HG03159 (cell line): Measurements from ENCODE around the gene KHDC4.

Experiments
- ATAC-seq: cut with Tn5 transposase; IDR thresholded peaks from one replicate; pipeline ENCODE4 v1.9.1; 2021; ENCODE audit warnings: mild to moderate bottlenecking, moderate library complexity; ENCODE audit not compliant: unreplicated experiment

Gene KHDC4

DNA sequence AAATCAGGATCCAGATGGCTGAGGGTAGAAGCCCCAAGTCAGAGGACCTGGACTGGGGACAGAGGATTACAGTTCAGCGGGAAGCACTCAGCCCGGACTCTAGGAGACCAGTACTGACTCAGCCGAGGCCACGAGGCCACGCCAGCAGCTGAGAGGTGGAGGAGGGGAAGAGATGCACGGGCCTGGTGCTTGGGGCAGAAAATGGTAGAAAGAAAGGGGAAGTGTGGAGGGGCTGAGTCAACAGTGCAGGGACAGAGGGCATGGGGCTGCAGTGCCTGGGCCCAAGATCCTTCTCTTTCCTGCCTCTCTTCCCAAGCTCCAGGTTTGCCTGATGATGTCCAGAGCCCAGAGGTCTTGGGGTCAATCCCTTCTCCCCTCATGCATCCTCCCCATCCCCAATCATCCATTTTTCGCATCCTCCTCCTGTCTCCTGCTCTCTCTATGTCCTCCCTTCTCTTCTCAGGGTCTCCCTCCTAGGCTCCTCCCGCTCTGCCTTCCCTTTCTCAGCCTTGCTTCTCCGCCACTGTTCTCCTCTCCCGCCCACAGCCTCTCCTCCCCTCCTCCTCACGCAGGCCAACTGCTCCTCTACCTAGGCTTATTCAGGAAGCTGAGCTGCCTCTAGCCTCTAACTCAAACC is 36.4 kb upstream of the KHDC4 start:
- ATAC-seq = peak; percentile 80

DNA sequence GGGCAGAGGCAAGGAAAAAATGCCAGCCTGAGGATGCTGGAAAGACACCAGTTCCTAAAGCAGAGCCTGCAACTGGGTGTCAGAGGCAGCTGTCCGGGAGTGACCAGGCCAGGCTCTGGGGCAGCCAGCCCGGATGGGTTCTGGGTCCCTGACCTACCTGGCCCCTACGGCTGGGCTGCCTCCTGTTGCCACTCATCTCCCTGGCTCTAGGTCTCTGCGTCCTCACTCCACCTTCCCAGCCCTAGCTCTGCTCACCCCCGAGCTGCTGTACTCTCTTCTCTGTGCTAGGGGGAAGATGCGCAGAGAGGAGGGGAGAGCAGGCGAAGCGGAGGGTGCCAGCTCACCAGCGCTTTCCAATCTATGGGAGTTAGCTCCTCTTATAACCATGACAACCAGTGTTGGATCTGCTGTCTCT is 35.2 kb upstream of the KHDC4 start:
- ATAC-seq = no peak

- no peak for ATAC-seq
Observed at GRCh38 chr1:155968670-155969069, 34.5 kb upstream of the KHDC4 start.

DNA sequence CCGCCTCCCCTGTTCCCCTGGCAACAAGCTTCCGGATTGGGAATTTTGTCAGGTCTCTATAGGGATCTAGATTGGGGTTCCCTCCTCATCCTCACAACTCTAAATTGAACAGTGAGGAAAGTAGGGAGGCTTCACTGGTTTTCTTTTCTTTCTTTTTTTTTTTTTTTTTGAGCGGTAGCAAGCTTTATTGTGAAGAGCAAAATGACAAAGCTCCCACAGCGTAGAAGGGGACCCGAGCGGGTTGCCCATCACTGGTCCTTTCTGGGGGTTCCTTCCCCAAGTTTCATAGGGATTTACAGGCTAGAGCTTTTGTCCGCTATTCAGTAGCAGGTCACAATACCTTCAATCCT is 33.8 kb upstream of the KHDC4 start:
- ATAC-seq = no peak

GRCh38 chr1:155967341-155968050 is 33.3 kb upstream of the KHDC4 start:
- no peak for ATAC-seq

GRCh38 chr1:155966750-155967149 is 32.5 kb upstream of the KHDC4 start:
- no peak for ATAC-seq

DNA sequence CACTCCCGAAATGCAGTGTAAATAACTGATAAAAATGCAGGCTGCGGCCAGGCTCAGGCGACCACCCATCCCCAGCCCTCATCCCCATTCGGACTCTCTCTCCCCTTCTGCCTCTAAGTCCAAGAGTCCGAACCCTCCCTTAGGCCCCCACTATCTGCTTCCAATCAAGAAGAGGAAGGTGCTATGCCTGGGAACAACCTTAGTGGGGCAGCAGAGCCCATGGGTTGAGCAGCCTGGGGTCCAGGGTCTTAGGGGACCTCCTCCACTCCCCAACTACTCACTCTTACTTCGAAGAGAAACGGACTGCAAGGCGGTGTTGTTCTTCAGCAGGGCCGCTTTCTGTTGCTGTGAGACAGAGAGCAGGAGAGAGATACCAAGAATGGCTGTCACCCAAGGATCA is 31.9 kb upstream of the KHDC4 start:
- ATAC-seq = no peak

GRCh38 chr1:155964193-155964592 is 30.0 kb upstream of the KHDC4 start:
- ATAC-seq = no peak

DNA sequence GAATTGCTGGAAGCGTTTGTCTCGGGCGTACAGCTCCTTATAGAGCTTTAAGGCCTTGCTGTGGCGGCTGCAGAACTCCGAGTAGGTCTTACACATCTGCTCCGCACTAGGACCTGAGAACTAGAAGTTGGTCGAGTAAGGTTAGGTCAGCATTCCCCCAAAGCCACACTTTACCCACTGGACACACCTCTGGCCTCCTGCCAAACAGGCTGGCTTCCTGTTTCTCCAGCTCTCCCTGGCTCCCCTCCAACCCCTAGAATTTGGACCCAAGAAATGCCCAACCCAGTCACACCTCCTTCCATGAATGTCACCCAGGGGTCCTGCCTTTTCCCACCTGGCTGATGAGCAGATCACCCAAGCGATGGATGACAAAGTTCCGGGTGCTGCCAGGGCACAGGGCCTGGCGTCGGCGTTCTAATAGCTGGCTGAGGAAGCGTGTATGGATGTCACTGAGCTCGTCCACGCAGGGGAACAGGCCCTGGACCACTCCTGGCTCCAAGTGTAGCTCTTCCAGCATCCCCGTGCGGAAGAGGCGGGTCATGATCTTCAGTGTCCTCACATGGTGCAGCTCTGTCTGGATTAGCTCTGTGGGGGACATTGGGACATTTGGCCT is 28.5 kb upstream of the KHDC4 start:
- ATAC-seq = no peak

DNA sequence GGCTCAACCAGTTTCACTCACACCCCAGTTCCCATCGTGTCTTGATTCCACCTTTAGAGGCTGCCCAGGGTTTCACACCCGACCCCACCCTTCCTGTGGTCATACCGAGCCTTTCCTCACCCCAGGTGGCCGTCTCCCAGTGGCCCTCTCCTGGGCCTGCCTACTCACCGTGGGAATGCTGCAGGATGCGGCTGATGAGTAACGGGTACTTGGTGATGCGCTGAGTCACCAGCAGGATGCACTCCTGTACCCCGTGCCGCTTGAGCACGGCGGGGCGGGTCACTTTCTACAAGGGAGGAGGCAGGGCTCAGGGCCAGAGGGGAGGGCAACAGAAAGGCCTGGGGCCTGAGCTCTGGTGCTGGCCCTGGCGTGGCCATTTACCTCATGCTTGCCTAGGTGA is 27.7 kb upstream of the KHDC4 start:
- no peak for ATAC-seq

DNA sequence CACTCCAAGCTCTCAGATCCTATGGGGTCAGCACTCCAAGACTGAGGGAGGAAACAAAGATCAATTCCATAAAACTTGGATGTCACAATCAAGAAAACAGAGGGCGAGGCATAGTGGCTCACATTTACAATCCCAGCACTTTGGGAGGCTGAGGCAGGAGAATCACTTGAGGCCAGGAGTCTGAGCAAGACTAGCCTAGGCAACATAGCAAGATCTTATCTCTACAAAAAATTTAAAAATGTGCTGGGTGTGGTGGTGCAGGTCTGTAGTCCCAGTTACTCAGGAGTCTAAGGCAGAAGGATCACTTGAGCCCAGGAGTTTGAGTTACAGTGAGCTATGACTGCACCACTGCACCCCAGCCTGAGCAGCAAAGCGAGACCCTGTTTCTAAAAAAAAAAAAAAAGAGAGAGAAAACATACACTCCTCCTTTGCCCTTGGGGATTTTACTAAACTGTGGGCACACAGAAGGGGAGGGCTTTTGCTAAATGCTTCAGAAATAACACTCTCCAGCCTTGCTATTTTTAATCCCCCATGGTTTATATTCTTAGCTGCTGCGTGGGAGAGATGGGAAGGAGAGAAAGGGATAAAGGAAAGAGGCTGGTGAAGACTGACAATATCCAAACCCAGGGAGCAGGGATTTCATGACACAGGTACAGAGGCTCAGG is 26.0 kb upstream of the KHDC4 start:
- no peak for ATAC-seq

DNA sequence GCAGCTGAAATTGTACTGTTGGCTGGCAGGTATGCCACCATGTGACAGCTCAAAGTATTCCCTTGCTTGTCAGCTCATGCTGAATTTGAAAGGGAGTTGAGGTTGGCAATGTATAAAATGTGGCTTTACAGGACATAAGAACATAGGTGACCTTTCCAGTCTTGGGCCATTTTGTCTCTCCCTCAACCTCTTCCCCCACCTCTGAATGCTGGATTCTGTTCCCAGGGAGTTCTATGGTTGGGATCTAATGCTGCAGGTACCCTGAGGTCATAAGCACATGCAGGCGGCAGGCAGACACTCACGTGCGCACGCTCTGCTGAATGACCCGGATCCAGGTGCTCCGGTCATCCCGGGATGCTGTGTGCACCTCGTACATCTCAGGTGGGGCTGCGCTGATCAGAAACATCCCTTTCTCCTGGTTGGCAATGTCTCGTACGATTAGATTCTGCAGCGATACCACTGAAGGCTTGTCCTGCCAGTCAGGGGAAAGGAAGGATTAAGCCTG is 23.2 kb upstream of the KHDC4 start:
- no peak for ATAC-seq

DNA sequence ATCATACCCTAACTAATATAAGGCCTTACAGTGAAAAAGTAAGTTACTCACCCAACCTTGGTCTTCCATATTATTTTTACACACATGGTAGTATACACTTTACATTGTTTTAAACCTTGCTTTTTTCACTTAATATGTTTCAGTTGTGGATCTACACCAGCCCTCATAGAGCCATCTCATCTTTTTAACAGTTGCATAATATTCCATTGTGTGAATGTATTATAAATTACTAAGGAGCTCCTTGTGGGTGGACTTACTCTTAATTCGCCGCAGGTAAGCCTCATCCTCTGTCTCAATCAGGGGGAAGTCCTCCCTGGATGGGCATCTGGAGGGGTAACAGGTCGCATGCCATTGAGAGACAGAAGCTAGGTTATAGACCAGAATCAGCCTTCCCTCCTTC is 20.4 kb upstream of the KHDC4 start:
- no peak for ATAC-seq

- no peak for ATAC-seq
Observed at GRCh38 chr1:155952505-155952890, 18.3 kb upstream of the KHDC4 start.

DNA sequence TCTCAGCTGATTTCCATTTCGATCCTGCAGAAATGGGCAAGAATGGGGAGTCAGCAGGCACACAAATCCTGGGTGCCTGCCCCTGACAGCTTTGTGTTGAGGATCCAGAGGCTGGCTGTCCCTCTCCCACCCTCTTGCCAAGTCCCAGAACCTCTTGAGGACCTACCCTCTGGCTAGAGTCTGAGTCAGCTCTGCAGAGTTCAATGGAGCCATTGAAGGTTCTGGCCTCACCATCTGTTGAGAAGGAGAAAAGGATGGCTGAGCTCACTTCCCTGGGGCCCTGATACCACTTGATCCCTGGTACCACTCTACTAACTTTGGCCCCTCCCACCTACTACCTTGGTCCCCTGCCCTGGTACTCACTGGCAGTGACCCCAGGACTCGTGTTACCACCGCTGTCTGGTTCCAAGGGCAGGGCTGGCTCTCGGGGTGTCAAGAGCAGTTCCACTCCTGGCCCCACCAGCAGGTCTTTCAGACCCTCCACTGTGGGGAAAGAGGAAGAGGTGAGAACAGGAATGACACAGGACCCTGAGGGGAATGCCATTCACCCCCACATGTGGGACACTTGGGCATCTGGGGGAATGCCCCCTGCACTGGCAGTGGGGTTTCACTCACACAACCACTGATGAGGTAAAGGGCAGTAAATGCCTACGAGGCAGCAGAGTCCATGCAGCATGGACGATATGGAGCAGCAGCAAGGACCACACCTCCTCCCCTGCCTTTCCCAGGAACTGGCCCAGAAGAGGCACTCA is 17.7 kb upstream of the KHDC4 start:
- no peak for ATAC-seq

DNA sequence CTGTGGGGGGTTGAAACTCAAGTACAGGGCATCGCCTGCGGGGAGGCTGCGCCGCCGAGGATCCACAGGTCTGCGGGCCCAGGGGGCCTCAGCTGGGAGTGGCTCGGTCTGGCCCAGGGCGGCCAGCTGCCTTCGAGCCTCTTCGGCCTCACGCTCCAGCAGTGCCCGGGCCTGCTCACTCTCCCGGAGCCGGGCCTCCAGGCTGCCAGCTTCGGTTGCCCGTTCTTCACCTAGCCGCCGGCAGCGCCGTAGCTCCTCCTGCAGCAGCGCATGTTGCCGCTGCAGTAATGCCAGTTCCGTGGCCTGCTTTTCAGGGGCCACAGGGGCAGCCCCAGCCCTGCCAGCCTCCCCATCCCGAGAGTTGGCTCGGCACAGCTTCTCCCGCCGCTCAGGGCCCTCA is 16.6 kb upstream of the KHDC4 start:
- ATAC-seq = no peak

GRCh38 chr1:155947741-155948140 is 13.5 kb upstream of the KHDC4 start:
- no peak for ATAC-seq

DNA sequence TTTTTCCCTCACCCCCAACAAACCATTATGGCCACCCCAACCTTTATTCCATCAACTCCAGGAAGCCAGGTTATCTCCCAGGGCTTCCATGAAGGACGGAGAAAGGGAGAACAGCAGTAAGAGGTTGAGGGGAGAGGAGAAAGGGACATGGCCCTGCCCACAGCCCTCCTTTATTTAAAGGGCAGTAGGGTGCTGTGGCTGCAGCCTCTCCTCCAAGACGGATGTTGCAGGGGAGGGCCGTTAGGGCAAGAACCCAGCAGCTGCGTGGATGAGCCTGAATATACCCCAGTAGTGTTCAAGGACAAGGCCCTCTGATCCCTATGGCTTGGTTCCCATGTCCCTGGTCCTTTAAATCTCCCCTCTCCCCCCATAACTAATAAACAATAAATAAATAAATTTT is 13.1 kb upstream of the KHDC4 start:
- no peak for ATAC-seq

- ATAC-seq = no peak
Observed at GRCh38 chr1:155946633-155947219, 12.5 kb upstream of the KHDC4 start.

DNA sequence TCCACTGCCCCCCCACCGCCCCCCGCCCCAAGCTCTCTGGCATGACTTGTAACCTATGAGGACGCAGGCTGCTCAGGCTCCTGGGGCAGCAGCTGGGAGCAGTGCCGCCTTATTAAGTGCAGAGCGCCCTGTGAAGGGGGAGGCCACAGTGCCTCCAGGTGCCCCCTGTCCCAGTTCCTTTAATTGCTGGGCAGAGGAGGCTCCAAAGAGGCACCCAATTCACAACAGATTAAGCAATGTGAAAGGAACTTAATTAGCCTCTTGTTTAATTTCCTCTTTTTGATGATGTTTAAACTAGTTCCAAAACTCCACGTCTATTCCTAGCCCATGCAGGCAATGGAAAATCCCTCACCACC is 10.2 kb upstream of the KHDC4 start:
- ATAC-seq = no peak
